PC-3 (cell line): ENCODE results near the gene ADGRD1. TPM values are rescaled to one million over a fixed set of nuclear protein-coding genes. Genes with fewer than 3 reads are reported as not detected.

Experiments used
- ATAC-seq: fragments of 200-7000 bp; cut with Tn5 transposase; 2 replicates; pipeline ENCODE4 v1.9.1; 2020; ENCODE audit warnings: mild to moderate bottlenecking, moderate library complexity
- BruUV-seq: library from RNA; stranded (reverse); fragments of 400-500 nt; replicated peaks from 2 replicates; lab custom pipeline; 2021; lab: Mats Ljungman, UMichigan
- CTCF ChIA-PET: fragments of 300-600 bp; sonication (Branson Sonifier 250); formaldehyde crosslinking; loops from one replicate; lab custom pipeline; 2022; ENCODE audit warnings: antibody characterized with exemption; lab: Charles Lee
- POLR2A ChIA-PET: fragments of 300-600 bp; sonication (Branson Sonifier 250); formaldehyde crosslinking; loops from one replicate; lab custom pipeline; 2022; ENCODE audit warnings: antibody characterized with exemption; ENCODE audit not compliant: unreplicated experiment; lab: Charles Lee
- DNase-seq: peaks from one replicate; pipeline ENCODE4 v3.0.0-alpha.2; 2015
- H2AFZ ChIP-seq: fragments of 300-600 bp; sonication (generic); 2 replicates; pipeline ENCODE4 v1.6.0; 2016; ENCODE audit warnings: antibody characterized with exemption, low read length
- H3F3A ChIP-seq: fragments of 300-600 bp; sonication (generic); one replicate; pipeline ENCODE4 v1.6.0; 2017; ENCODE audit warnings: antibody characterized with exemption, low read length, control low read depth, mild to moderate bottlenecking; ENCODE audit not compliant: unreplicated experiment
- H3K27ac ChIP-seq: fragments of 300-600 bp; sonication (generic); 2 replicates; pipeline ENCODE4 v1.5.1; 2016; ENCODE audit warnings: mild to moderate bottlenecking, low read length
- H3K27me3 ChIP-seq: fragments of 300-600 bp; sonication (generic); 2 replicates; pipeline ENCODE4 v1.6.1; 2016; ENCODE audit warnings: low read length, mixed read lengths
- H3K36me3 ChIP-seq: fragments of 300-600 bp; sonication (generic); 2 replicates; pipeline ENCODE4 v1.6.1; 2016; ENCODE audit warnings: low read depth, mixed run types, low read length, mixed read lengths
- H3K4me1 ChIP-seq: fragments of 300-600 bp; sonication (generic); 2 replicates; pipeline ENCODE4 v1.5.1; 2016; ENCODE audit warnings: low read length; ENCODE audit not compliant: insufficient read depth
- H3K4me2 ChIP-seq: fragments of 300-600 bp; sonication (generic); 2 replicates; pipeline ENCODE4 v1.6.0; 2016; ENCODE audit warnings: low read length
- H3K4me3 ChIP-seq: fragments of 300-600 bp; sonication (generic); 2 replicates; pipeline ENCODE4 v1.5.1; 2016; ENCODE audit warnings: mild to moderate bottlenecking, low read length, mixed read lengths
- H3K79me2 ChIP-seq: fragments of 300-600 bp; sonication (generic); 2 replicates; pipeline ENCODE4 v1.6.1; 2017; ENCODE audit warnings: low read length, mixed read lengths
- H3K9ac ChIP-seq: fragments of 300-600 bp; sonication (generic); 2 replicates; pipeline ENCODE4 v1.6.0; 2016; ENCODE audit warnings: mild to moderate bottlenecking, low read length
- H3K9me2 ChIP-seq: fragments of 300-600 bp; sonication (generic); replicated peaks from 2 replicates; pipeline ENCODE4 v1.6.1; 2016; ENCODE audit warnings: mixed run types, low read length, mixed read lengths
- H3K9me3 ChIP-seq: fragments of 300-600 bp; sonication (generic); 2 replicates; pipeline ENCODE4 v1.6.1; 2016; ENCODE audit warnings: low read length, mixed read lengths
- H4K20me1 ChIP-seq: fragments of 300-600 bp; sonication (generic); 2 replicates; pipeline ENCODE4 v1.6.1; 2016; ENCODE audit warnings: low read length, mixed read lengths
- EZH2 ChIP-seq: fragments of 300-600 bp; sonication (generic); IDR thresholded peaks from one replicate; pipeline ENCODE4 v1.6.1; 2017; ENCODE audit warnings: antibody characterized with exemption, mild to moderate bottlenecking, low read length; ENCODE audit not compliant: unreplicated experiment
- EZH2phosphoT487 ChIP-seq: fragments of 300-600 bp; sonication (generic); IDR thresholded peaks from 2 replicates; pipeline ENCODE4 v1.6.1; 2018; ENCODE audit warnings: mild to moderate bottlenecking, antibody characterized with exemption, low read length, borderline replicate concordance
- intact Hi-C: fragments of 100-400 bp; cut with micrococcal nuclease; formaldehyde crosslinking; loops from 2 replicates; pipeline ENCODE4 v1.9.0; 2023
- total RNA-seq: library from RNA; depleted of rRNA; stranded (reverse); fragments of >200 nt; gene quantifications from 2 replicates; pipeline ENCODE4 v1.2.3, GENCODE V29; 2014
- TF ChIP-seq, protein P1 (sequence below): fragments of 300-600 bp; sonication (generic); conservative IDR thresholded peaks from 2 replicates; pipeline ENCODE4 v1.5.1; 2017; ENCODE audit warnings: antibody characterized with exemption, low read depth, mild to moderate bottlenecking, low read length

Gene ADGRD1
- total RNA-seq, 1 experiment from 2014 or later, result 0.18 TPM

DNA sequence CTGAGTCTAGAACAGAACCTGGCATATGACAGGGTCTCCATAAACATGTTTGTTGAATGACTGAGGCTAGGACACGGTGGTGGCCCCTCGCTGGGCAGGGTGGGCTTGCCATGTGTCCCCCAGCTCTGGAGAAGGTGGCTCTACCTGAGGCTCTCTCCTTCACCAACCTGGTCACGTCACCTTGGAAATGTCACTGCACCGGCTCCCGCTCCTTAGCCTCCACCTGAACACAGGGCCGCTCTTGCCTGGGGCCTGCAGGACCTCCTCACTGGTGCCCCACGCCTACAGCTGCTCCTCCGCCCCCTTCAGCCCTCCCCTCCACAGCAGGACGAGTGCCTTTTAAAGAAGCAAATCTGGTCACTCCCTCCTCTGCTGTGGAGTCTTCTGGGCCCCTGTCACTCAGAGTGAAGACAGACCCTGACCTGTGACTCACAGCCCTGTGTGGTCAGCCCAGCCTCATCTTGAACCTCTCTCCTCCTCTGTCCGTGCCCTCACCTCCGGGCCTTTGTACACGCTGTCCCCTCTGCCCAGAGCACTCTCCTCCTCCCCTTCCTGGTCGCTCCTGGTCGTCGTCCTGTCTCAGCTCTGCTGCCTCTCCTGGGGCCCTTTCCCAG lies 81.0 kb downstream of the ADGRD1 start:
- Histone ChIP-seq H3K4me1 (no peaks in the 10 kb centered on the region), H3K36me3 (no peaks in the 10 kb centered on the region), H3K9me3 (no peaks in the 10 kb centered on the region), H3K9ac (no peak overlapping the region), H2AFZ (no peak overlapping the region), H3K27me3 (peaks cover 44% of the 10 kb centered on the region), H3K9me2 (no peaks in the 10 kb centered on the region), H3K79me2 (no peaks in the 10 kb centered on the region), H3F3A (no peaks in the 10 kb centered on the region), H3K4me3 (no peak overlapping the region), H3K27ac (no peak overlapping the region), H4K20me1 (no peaks in the 10 kb centered on the region), H3K4me2 (no peak overlapping the region)
- DNase-seq, result no peak
- ChIA-PET CTCF (no interaction called here), POLR2A (no interaction called here)
- TF ChIP-seq, protein P1, sequence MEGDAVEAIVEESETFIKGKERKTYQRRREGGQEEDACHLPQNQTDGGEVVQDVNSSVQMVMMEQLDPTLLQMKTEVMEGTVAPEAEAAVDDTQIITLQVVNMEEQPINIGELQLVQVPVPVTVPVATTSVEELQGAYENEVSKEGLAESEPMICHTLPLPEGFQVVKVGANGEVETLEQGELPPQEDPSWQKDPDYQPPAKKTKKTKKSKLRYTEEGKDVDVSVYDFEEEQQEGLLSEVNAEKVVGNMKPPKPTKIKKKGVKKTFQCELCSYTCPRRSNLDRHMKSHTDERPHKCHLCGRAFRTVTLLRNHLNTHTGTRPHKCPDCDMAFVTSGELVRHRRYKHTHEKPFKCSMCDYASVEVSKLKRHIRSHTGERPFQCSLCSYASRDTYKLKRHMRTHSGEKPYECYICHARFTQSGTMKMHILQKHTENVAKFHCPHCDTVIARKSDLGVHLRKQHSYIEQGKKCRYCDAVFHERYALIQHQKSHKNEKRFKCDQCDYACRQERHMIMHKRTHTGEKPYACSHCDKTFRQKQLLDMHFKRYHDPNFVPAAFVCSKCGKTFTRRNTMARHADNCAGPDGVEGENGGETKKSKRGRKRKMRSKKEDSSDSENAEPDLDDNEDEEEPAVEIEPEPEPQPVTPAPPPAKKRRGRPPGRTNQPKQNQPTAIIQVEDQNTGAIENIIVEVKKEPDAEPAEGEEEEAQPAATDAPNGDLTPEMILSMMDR, result no peak
- TF ChIP-seq EZH2 (no peak), EZH2phosphoT487 (no peak)
- no TSS peak for BruUV-seq
- intact Hi-C loops, result no loop called here
- peak; percentile 14 for ATAC-seq

GRCh38 chr12:131035245-131035681 lies 81.6 kb downstream of the ADGRD1 start:
- Histone ChIP-seq H3K36me3 (no peaks in the 10 kb centered on the region), H3K9me2 (no peaks in the 10 kb centered on the region), H3K9ac (no peak overlapping the region), H3K27ac (no peak overlapping the region), H3K4me1 (no peaks in the 10 kb centered on the region), H3K9me3 (no peaks in the 10 kb centered on the region), H4K20me1 (no peaks in the 10 kb centered on the region), H3K27me3 (peaks cover 50% of the 10 kb centered on the region), H3K4me3 (no peak overlapping the region), H3K79me2 (no peaks in the 10 kb centered on the region), H3K4me2 (no peak overlapping the region), H2AFZ (no peak overlapping the region), H3F3A (no peaks in the 10 kb centered on the region)
- POLR2A ChIA-PET, result no interaction called here
- no TSS peak for BruUV-seq
- ATAC-seq, result peak; percentile 21
- intact Hi-C loops, result no loop called here
- no peak for DNase-seq
- CTCF ChIA-PET, result no interaction called here
- TF ChIP-seq EZH2, result no peak
- TF ChIP-seq, protein P1, result no peak
- TF ChIP-seq EZH2phosphoT487, result no peak

DNA sequence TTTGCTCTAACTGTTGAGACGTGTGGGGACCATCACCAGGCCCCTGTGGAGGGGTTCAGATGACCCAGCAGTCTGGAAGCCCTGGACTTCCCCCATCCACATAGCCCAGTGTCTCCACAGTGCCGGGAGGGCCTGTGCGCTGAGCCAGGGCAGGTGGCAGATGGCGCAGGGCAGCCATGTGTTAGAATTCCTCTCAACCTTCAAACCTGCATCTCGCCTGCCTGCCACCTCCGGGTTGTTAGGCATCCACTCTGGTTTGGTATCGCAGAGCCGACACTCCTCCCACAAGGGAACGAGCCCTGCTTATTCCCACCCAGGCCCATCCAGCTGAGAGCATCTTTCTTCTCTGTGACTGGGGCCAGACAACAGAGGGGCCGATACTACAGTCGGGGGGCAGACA lies 84.5 kb downstream of the ADGRD1 start:
- Histone ChIP-seq H3K9me2 (no peaks in the 10 kb centered on the region), H3K4me2 (no peak overlapping the region), H3K27me3 (peaks cover 62% of the 10 kb centered on the region), H3F3A (no peaks in the 10 kb centered on the region), H3K79me2 (no peaks in the 10 kb centered on the region), H3K36me3 (no peaks in the 10 kb centered on the region), H3K27ac (no peak overlapping the region), H3K9ac (no peak overlapping the region), H4K20me1 (no peaks in the 10 kb centered on the region), H3K9me3 (no peaks in the 10 kb centered on the region), H2AFZ (no peak overlapping the region), H3K4me1 (no peaks in the 10 kb centered on the region), H3K4me3 (no peak overlapping the region)
- ATAC-seq, result no peak
- DNase-seq, result no peak
- BruUV-seq, result no TSS peak
- intact Hi-C loops, result no loop called here
- ChIA-PET POLR2A (no interaction called here), CTCF (no interaction called here)
- TF ChIP-seq EZH2 (no peak), EZH2phosphoT487 (no peak)
- TF ChIP-seq, protein P1, result no peak
